Adrenal gland (tissue), 12 donors: Measurements from ENCODE around the gene MACO1. TPM values are rescaled to one million over a fixed set of nuclear protein-coding genes. Genes with fewer than 3 reads are reported as not detected.

Experiments
- DNase-seq, 7 donors: peaks; one replicate each; pipeline ENCODE4 v3.0.0-alpha.2; 2019 to 2020
- H3K27ac ChIP-seq, 5 donors: fragments of 200-600 bp; sonication (generic) in 4 of 5; 1 replicate in 3 of 5; 2 replicates in 2 of 5; pipeline versions ENCODE4 v1.5.1 to v1.8.0; 2016 to 2020; ENCODE audit warnings: mild to moderate bottlenecking in 1 of 5
- H3K27me3 ChIP-seq: fragments of 200-600 bp; 2 replicates; pipeline ENCODE4 v1.8.0; 2021
- H3K36me3 ChIP-seq, 2 donors: fragments of 200-600 bp; replicated peaks in 1 of 2; 1 replicate in 1 of 2; 2 replicates in 1 of 2; pipeline versions ENCODE4 v1.5.1 to v1.8.0; 2018 to 2022
- H3K4me1 ChIP-seq, 2 donors: fragments of 200-600 bp; replicated peaks in 1 of 2; 1 replicate in 1 of 2; 2 replicates in 1 of 2; pipeline versions ENCODE4 v1.5.1 to v1.8.0; 2018 to 2021
- H3K4me3 ChIP-seq, 4 donors: fragments of 200-600 bp; sonication (generic) in 3 of 4; one replicate each; pipeline ENCODE4 v1.5.1; 2016 to 2018
- H3K9me3 ChIP-seq, 3 donors: fragments of 200-600 bp; sonication (generic) in 1 of 3; replicated peaks in 1 of 3; 1 replicate in 2 of 3; 2 replicates in 1 of 3; pipeline versions ENCODE4 v1.5.1 to v1.8.0; 2016 to 2021
- CTCF ChIP-seq, 6 experiments: fragments of 450-650 bp in 4 of 6; fragments of 200-600 bp in 2 of 6; sonication (generic) in 1 of 6; IDR thresholded peaks; 1 replicate in 5 of 6; 2 replicates in 1 of 6; pipeline versions ENCODE4 v1.5.1 to v1.8.0; 2016 to 2021; ENCODE audit warnings: antibody characterized with exemption in 6 of 6, mild to moderate bottlenecking in 2 of 6, moderate library complexity in 1 of 6
- POLR2A ChIP-seq, 2 donors: fragments of 450-650 bp; IDR thresholded peaks; one replicate each; pipeline ENCODE4 v1.6.1; 2017; ENCODE audit warnings: antibody characterized with exemption in 2 of 2, mild to moderate bottlenecking in 2 of 2, moderate library complexity in 1 of 2
- WGBS, 4 donors: extraction: QIAGEN DNeasy Blood & Tissue Kit in 2 of 4; methylation state at CpG; one replicate each; pipeline versions ENCODE4 v1.1.5 to v1.1.7; 2013 to 2017; 5-methylcytosine and 5-hydroxymethylcytosine counted together
- intact Hi-C, 2 donors: fragments of 100-400 bp; cut with DNase I; formaldehyde crosslinking; loops; one replicate each; pipeline versions ENCODE4 v1.14.1 to v1.15.0; 2022 to 2023
- polyA plus RNA-seq, 3 donors: library from polyadenylated mRNA; stranded (reverse); fragments of 200-250 nt in 2 of 3; fragments of 350-450 nt in 1 of 3; fragmentation: Illumina TruSeq in 1 of 3; extraction: RNeasy Lipid Tissue Mini Kit (QIAGEN cat#74804) in 1 of 3; gene quantifications; one replicate each; pipeline ENCODE4 v1.2.3, GENCODE V29; 2013 to 2014
- total RNA-seq, 9 donors: library from RNA; depleted of rRNA in 4 of 9; stranded (reverse); fragments of >200 nt in 4 of 9; fragments of 120-200 nt in 1 of 9; fragmentation: NEBNext Ultra II Directional in 1 of 9; extraction: Animal tissue kit (Norgen Biotek cat#: 25700) in 1 of 9; gene quantifications; one replicate each; pipeline versions ENCODE4 v1.1.0 to v1.2.4, GENCODE V29; 2013 to 2023
- donor health status: healthy with polysubstance abuse.
- donor health status: Bipolar disorder and iron deficiency.
- donor health status: DM: yes; HTN: yes; CAD: no.
- donor health status: DM: no; HTN: no; CAD: no.
- donor health status: DM: no; HTN: no; CAD: no.
- donor health status: DM: yes; HTN: yes; CAD: no.

Gene MACO1
- total and polyA plus RNA-seq, 12 donors = 15.1 to 48.4 (median 29.6) TPM

DNA sequence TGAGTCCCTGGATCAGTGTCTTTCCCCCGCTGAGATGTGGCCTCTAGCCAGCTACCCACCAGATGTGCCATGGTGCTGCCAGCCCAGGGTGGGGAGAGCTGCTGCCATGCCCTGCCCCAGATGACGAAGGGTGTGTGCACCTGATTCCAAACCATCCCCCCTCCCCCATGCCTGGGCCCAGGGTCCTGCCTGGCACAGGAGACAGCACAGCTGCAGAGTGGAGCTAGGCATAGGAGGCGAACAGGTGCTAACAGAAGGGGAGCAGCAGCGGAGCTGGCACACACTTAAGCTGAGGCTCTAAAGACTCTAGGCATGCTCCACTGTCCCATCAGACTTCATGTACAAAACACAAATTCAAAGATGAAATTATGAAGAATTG lies 103.7 kb downstream of the MACO1 start:
- Histone ChIP-seq H3K9me3 (no peaks in the 10 kb centered on the region), H3K36me3 (no peaks in the 10 kb centered on the region), H3K27me3 (no peaks in the 10 kb centered on the region), H3K4me1 (peaks cover 0 to 8% of the 10 kb centered on the region in 2 donors), H3K4me3 (no peak overlapping the region), H3K27ac (no peak overlapping the region)
- no peak for TF ChIP-seq POLR2A (IDR thresholded peaks at IDR 0.05)
- no peak for TF ChIP-seq CTCF (IDR thresholded peaks at IDR 0.05)
- WGBS, 4 donors = 91 to 100% (median 95%) methylated on average over 2 to 4 of the region's 4 CpGs
- no peak for DNase-seq
- intact Hi-C loops = no loop called here

- no peak for DNase-seq
- Histone ChIP-seq H3K27ac (no peak overlapping the region), H3K36me3 (no peaks in the 10 kb centered on the region), H3K4me3 (no peak overlapping the region), H3K9me3 (no peaks in the 10 kb centered on the region), H3K27me3 (no peaks in the 10 kb centered on the region), H3K4me1 (peaks cover 0 to under 1% of the 10 kb centered on the region in 2 donors)
- TF ChIP-seq CTCF (IDR thresholded peaks at IDR 0.05) = no peak
- no peak for TF ChIP-seq POLR2A (IDR thresholded peaks at IDR 0.05)
- 76 to 89% (median 85%) methylated on average over 2 to 3 of the region's 3 CpGs for WGBS, 4 donors
- intact Hi-C loops = no loop called here
Observed at GRCh38 chr1:25536124-25536523, 105.4 kb downstream of the MACO1 start.

DNA sequence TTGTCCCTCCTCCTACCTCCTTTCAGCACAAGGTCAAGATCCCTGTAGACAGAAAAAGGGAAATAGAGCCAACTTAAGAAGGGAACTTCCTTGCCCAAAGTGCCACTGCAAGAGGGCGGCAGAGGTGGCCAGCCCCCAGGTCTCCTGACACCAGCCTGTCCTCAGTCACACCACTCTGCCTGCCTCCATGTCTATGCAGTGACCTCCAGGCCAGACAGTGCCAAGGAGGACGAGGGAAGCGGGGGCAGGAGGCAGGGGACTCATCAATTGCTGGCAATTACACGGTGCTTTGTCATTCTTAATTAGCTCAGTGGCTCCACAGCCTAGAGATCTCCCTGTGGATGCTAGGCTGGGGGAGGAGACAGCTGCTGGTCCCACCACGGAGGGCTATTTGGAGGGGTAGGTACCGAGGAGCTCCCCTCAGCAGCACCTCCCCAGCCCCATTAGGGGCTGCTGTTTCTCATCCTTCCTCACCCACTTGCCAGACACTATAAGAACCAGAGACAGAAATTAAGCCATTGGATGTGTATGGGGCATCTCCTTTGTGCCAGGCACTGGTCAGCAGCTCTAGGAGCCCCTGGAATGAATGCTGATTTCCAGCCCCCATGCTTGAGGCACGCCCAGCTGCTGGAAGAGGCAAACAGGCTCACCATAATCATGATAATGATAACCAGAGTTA lies 106.6 kb downstream of the MACO1 start:
- no peak overlapping the region for H3K4me3 ChIP-seq
- TF ChIP-seq CTCF (IDR thresholded peaks at IDR 0.05) = no peak
- TF ChIP-seq POLR2A (IDR thresholded peaks at IDR 0.05) = no peak
- no peaks in the 10 kb centered on the region for H3K4me1 ChIP-seq
- WGBS, 4 donors = 65 to 71% (median 71%) methylated on average over 3 to 7 of the region's 7 CpGs
- no peak overlapping the region for H3K27ac ChIP-seq
- intact Hi-C loops = no loop called here
- no peaks in the 10 kb centered on the region for H3K36me3 ChIP-seq
- DNase-seq = no peak
- no peaks in the 10 kb centered on the region for H3K27me3 ChIP-seq
- H3K9me3 ChIP-seq = no peaks in the 10 kb centered on the region

DNA sequence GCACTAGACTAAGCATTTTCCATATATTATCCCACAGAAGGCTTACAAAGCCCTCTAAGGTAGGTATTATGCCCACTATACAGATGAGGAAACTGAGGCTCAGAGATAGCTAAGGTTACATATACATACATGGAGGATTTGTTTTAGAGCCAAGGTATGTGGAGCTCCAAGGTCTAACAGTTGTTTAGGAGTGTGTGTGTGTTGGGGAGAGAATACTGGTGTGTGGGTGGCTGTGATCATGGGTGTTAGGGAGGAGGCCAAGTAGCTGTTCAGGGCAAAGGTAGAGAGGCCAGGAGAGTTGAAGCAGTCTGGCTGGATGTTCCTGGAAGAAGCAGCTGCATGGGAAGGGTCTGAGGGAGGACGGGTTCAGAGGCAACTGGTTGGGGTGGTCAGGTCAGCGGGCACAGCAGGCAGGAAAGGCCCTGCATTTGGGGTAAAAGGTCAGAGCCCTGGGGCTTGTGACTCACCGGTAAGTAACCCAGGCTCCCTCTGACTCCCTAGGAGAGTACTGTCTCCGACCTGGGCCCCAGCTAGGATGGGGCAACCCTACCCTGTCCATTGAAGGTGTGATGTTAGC lies 107.6 kb downstream of the MACO1 start:
- no peak for DNase-seq
- intact Hi-C loops = no loop called here
- Histone ChIP-seq H3K27ac (no peak overlapping the region), H3K27me3 (no peaks in the 10 kb centered on the region), H3K9me3 (no peaks in the 10 kb centered on the region), H3K4me1 (peaks cover 0 to 4% of the 10 kb centered on the region in 2 donors), H3K4me3 (no peak overlapping the region), H3K36me3 (no peaks in the 10 kb centered on the region)
- 73 to 90% (median 81%) methylated on average over 2 to 4 of the region's 4 CpGs for WGBS, 4 donors
- TF ChIP-seq CTCF (IDR thresholded peaks at IDR 0.05) (no peak), POLR2A (IDR thresholded peaks at IDR 0.05) (no peak)
